ENCODE data around the gene WDR81. TPM values are rescaled to one million over a fixed set of nuclear protein-coding genes. Genes with fewer than 3 reads are reported as not detected.
"Not testable (repeated sequence)": the region's sequence is repeated elsewhere in the genome, so short reads cannot be mapped to it uniquely, and the experiment has no call there.

The WDR81 gene
- total and polyA plus RNA-seq, 3 donors from 2014 or later, result 16.9 to 71.4 (median 58.4) TPM

GRCh38 chr17:1697681-1698080 lies 26.8 kb upstream of the WDR81 start:
- 66 to 75% methylated on average over 5 of the region's 5 CpGs for WGBS, 2 donors
- intact Hi-C loops (cut with DNase I; ENCODE audit: low total_unique reads), result no loop called here
- Histone ChIP-seq H3K36me3 (ENCODE audit: low read depth, missing control alignments) (no peaks in the 10 kb centered on the region), H3K4me3 (no peak overlapping the region), H3K9me3 (no peaks in the 10 kb centered on the region), H3K27me3 (no peaks in the 10 kb centered on the region), H3K4me1 (no peaks in the 10 kb centered on the region), H3K27ac (no peak overlapping the region)
- DNase-seq, result no peak
- no peak for TF ChIP-seq POLR2A (IDR thresholded peaks at IDR 0.05)
- TF ChIP-seq, protein P1, sequence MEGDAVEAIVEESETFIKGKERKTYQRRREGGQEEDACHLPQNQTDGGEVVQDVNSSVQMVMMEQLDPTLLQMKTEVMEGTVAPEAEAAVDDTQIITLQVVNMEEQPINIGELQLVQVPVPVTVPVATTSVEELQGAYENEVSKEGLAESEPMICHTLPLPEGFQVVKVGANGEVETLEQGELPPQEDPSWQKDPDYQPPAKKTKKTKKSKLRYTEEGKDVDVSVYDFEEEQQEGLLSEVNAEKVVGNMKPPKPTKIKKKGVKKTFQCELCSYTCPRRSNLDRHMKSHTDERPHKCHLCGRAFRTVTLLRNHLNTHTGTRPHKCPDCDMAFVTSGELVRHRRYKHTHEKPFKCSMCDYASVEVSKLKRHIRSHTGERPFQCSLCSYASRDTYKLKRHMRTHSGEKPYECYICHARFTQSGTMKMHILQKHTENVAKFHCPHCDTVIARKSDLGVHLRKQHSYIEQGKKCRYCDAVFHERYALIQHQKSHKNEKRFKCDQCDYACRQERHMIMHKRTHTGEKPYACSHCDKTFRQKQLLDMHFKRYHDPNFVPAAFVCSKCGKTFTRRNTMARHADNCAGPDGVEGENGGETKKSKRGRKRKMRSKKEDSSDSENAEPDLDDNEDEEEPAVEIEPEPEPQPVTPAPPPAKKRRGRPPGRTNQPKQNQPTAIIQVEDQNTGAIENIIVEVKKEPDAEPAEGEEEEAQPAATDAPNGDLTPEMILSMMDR (IDR thresholded peaks at IDR 0.05), result no peak

DNA sequence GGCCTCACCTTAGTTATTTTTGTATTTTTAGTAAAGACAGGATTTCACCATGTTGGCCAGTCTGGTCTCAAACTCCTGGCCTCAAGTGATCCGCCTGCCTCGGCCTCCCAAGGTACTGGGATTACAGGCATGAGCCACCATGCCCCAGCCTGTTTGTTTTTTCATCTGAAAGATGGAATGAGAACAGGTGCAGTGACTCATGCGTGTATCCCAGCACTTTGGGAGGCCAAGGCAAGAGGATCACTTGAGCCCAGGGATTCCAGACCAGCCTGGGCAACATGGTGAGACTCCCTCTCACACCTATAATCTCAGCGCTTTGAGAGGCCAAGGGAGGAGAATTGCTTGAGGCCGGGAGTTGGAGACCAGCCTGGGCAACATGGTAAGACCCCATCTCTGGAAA lies 24.6 kb upstream of the WDR81 start:
- H3K4me1 ChIP-seq; H3K36me3 ChIP-seq (ENCODE audit: low read depth, missing control alignments); H3K4me3 ChIP-seq; H3K27ac ChIP-seq; H3K9me3 ChIP-seq; DNase-seq; intact Hi-C loops (cut with DNase I; ENCODE audit: low total_unique reads); H3K27me3 ChIP-seq: not testable (repeated sequence)
- WGBS, 2 donors, result 90 to 95% methylated on average over 5 of the region's 5 CpGs

DNA sequence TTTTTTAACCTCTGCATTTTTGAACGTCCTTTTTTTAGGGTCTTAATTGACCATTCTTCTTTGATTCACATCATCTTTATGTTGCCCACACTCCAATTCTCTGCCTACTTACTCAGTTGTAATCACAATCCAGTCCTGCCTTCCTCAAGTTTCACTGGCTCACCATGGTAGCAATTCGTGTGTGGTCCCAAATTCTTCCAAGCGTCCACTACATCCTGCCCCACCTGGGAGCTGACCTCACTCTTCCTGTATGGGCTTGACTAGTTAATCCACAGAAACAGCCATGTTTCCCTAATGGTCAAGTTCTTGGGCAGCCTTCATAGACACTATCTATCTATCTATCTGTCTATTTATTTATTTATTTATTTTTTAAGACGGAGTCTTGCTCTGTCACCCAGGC lies 21.4 kb upstream of the WDR81 start:
- H3K27ac ChIP-seq, result no peak overlapping the region
- TF ChIP-seq, protein P1 (IDR thresholded peaks at IDR 0.05), result no peak
- no peak for TF ChIP-seq POLR2A (IDR thresholded peaks at IDR 0.05)
- H3K27me3 ChIP-seq, result no peaks in the 10 kb centered on the region
- H3K9me3 ChIP-seq, result no peaks in the 10 kb centered on the region
- H3K4me1 ChIP-seq, result no peaks in the 10 kb centered on the region
- no peak overlapping the region for H3K4me3 ChIP-seq
- no peaks in the 10 kb centered on the region for H3K36me3 ChIP-seq (ENCODE audit: low read depth, missing control alignments)
- intact Hi-C loops (cut with DNase I; ENCODE audit: low total_unique reads), result no loop called here
- DNase-seq, result no peak
- 54 to 62% methylated on average over 4 of the region's 4 CpGs for WGBS, 2 donors

GRCh38 chr17:1705004-1705403 lies 19.5 kb upstream of the WDR81 start:
- WGBS, 2 donors, result 72 to 81% methylated on average over 7 of the region's 7 CpGs
- intact Hi-C loops (cut with DNase I; ENCODE audit: low total_unique reads), result no loop called here
- no peaks in the 10 kb centered on the region for H3K36me3 ChIP-seq (ENCODE audit: low read depth, missing control alignments)

DNA sequence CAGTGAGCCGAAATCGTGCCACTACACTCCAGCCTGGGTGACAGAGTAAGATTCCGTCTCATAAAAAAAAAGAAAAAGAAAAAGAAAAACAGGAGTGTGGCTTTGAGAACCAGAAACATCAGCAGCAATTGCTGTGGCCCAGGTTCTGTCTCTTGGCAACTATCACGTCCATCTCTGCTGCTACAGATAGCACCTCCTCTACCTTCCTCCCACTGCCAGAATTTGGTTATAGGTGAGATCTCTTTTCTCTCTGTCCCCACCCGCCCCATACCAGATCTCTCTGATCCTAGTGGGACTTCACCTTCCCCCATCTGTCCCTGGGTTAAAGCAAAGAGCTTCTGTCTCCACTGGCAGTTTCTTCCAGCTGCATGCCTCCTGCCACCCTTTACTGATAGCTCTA lies 17.4 kb upstream of the WDR81 start:
- TF ChIP-seq POLR2A (IDR thresholded peaks at IDR 0.05), result no peak
- TF ChIP-seq, protein P1 (IDR thresholded peaks at IDR 0.05), result no peak
- no peak overlapping the region for H3K4me3 ChIP-seq
- H3K4me1 ChIP-seq, result peaks cover 13% of the 10 kb centered on the region
- no peak overlapping the region for H3K27ac ChIP-seq
- 88 to 91% methylated on average over 5 of the region's 5 CpGs for WGBS, 2 donors
- DNase-seq, result no peak
- no peaks in the 10 kb centered on the region for H3K9me3 ChIP-seq
- no peaks in the 10 kb centered on the region for H3K27me3 ChIP-seq
- intact Hi-C loops (cut with DNase I; ENCODE audit: low total_unique reads), result no loop called here
- H3K36me3 ChIP-seq (ENCODE audit: low read depth, missing control alignments), result no peaks in the 10 kb centered on the region

More at GRCh38 chr17:1705004-1705403, 19.5 kb upstream of the WDR81 start:
- no peak for DNase-seq
- TF ChIP-seq, protein P1 (IDR thresholded peaks at IDR 0.05), result no peak
- no peak for TF ChIP-seq POLR2A (IDR thresholded peaks at IDR 0.05)
- no peak overlapping the region for H3K27ac ChIP-seq
- no peaks in the 10 kb centered on the region for H3K27me3 ChIP-seq
- no peak overlapping the region for H3K4me3 ChIP-seq
- H3K9me3 ChIP-seq, result no peaks in the 10 kb centered on the region
- peaks cover 4% of the 10 kb centered on the region for H3K4me1 ChIP-seq

- H3K27me3 ChIP-seq; H3K9me3 ChIP-seq; intact Hi-C loops (cut with DNase I; ENCODE audit: low total_unique reads); H3K27ac ChIP-seq; DNase-seq; H3K4me3 ChIP-seq; H3K36me3 ChIP-seq (ENCODE audit: low read depth, missing control alignments): not testable (repeated sequence)
- peaks cover 24% of the 10 kb centered on the region for H3K4me1 ChIP-seq
- WGBS, 2 donors, result 83 to 85% methylated on average over 10 of the region's 10 CpGs
Observed at GRCh38 chr17:1708791-1709346, 15.6 kb upstream of the WDR81 start.

All from testis (tissue), 3 donors.